Mammary epithelial cell (primary cell): ENCODE results near the gene JAM3.

ENCODE experiments used
- CTCF ChIP-seq, 2 donors: IDR thresholded peaks in 1 of 2; conservative IDR thresholded peaks in 1 of 2; 2 replicates each; pipeline ENCODE4 v1.5.1; 2011 to 2012; ENCODE audit warnings: inconsistent platforms in 2 of 2, low read length in 2 of 2, mild to moderate bottlenecking in 2 of 2, control low read depth in 1 of 2, low read depth in 1 of 2; ENCODE audit not compliant: insufficient read depth in 1 of 2; ENCODE audit errors: extremely low read depth in 1 of 2
- EZH2 ChIP-seq: IDR thresholded peaks from 2 replicates; pipeline ENCODE4 v1.6.1; 2012; ENCODE audit warnings: low read length, inconsistent platforms, borderline replicate concordance

- TF ChIP-seq EZH2 (no peak), CTCF (conservative IDR thresholded peaks at IDR 0.05 in 1 of 2, IDR thresholded peaks at IDR 0.05 in 1 of 2; ENCODE audit: extremely low read depth in 1 of 2, insufficient read depth in 1 of 2, low read depth in 1 of 2, low read length in 2 of 2) (no peak)
These were observed 86.6 kb downstream of the JAM3 start for GRCh38 chr11:134155456-134155855.
